ENCODE results near the gene ABCC11. TPM values are rescaled to one million over a fixed set of nuclear protein-coding genes. Genes with fewer than 3 reads are reported as not detected.
A peak's percentile ranks its signal among the peaks of the same experiment; 100 is the strongest.
"Not testable (repeated sequence)": the region's sequence is repeated elsewhere in the genome, so short reads cannot be mapped to it uniquely, and the experiment has no call there.

ABCC11 gene
- total RNA-seq, 4 donors from 2014 or later, result 0.09 to 0.57 (median 0.19) TPM; not detected in 1

GRCh38 chr16:48252013-48252412 is 4.7 kb upstream of the ABCC11 start:
- TF ChIP-seq POLR2A (IDR thresholded peaks at IDR 0.05) (no peak), CTCF (IDR thresholded peaks at IDR 0.05) (no peak)
- WGBS, 2 donors, result 75 to 81% methylated on average over 5 of the region's 5 CpGs
- no peaks in the 10 kb centered on the region for H3K27me3 ChIP-seq
- peaks cover 3 to 41% (median 6%) of the 10 kb centered on the region in 3 donors for H3K4me1 ChIP-seq
- no peak overlapping the region for H3K4me3 ChIP-seq
- H3K27ac ChIP-seq, result no peak overlapping the region
- DNase-seq, result no peak
- H3K9me3 ChIP-seq, result no peaks in the 10 kb centered on the region
- intact Hi-C loops (cut with DNase I), result no loop called here
- H3K36me3 ChIP-seq, result peaks cover 3 to 53% (median 12%) of the 10 kb centered on the region in 3 donors

- intact Hi-C loops (cut with DNase I), result no loop called here
Measured at GRCh38 chr16:48250520-48251278, 3.4 kb upstream of the ABCC11 start.

GRCh38 chr16:48246066-48246465 is 1.3 kb downstream of the ABCC11 start:
- intact Hi-C loops (cut with DNase I), result no loop called here
- H3K27me3 ChIP-seq, result no peaks in the 10 kb centered on the region
- 16 to 32% methylated on average over 2 of the region's 2 CpGs for WGBS, 2 donors
- peak overlapping the region in 2 of 4 donors; percentile 86 to 96 for H3K27ac ChIP-seq
- DNase-seq, result no peak
- peak overlapping the region in 3 of 4 donors; percentile 72 to 97 (median 89) for H3K4me3 ChIP-seq
- H3K4me1 ChIP-seq, result peaks cover 29 to 64% (median 29%) of the 10 kb centered on the region in 3 donors
- H3K36me3 ChIP-seq, result no peaks in the 10 kb centered on the region
- H3K9me3 ChIP-seq, result no peaks in the 10 kb centered on the region
- TF ChIP-seq POLR2A (IDR thresholded peaks at IDR 0.05) (no peak), CTCF (IDR thresholded peaks at IDR 0.05) (no peak)

More at GRCh38 chr16:48250520-48251278, 3.4 kb upstream of the ABCC11 start:
- DNase-seq, result no peak
- 59 to 71% methylated on average over 5 of the region's 5 CpGs for WGBS, 2 donors
- Histone ChIP-seq H3K4me3 (no peak overlapping the region), H3K27me3 (no peaks in the 10 kb centered on the region), H3K36me3 (peaks cover 3 to 40% (median 8%) of the 10 kb centered on the region in 3 donors), H3K27ac (no peak overlapping the region), H3K4me1 (peaks cover 16 to 54% (median 19%) of the 10 kb centered on the region in 3 donors), H3K9me3 (no peaks in the 10 kb centered on the region)
- TF ChIP-seq POLR2A (IDR thresholded peaks at IDR 0.05) (no peak), CTCF (IDR thresholded peaks at IDR 0.05) (no peak)

GRCh38 chr16:48244863-48245195 is 2.5 kb downstream of the ABCC11 start:
- no peak for DNase-seq
- peak overlapping the region; percentile 86 to 96 (median 93) for H3K27ac ChIP-seq
- H3K27me3 ChIP-seq, result no peaks in the 10 kb centered on the region
- intact Hi-C loops (cut with DNase I), result no loop called here
- no peaks in the 10 kb centered on the region for H3K9me3 ChIP-seq
- WGBS, 2 donors, result 2 to 3% methylated on average over 8 of the region's 8 CpGs
- H3K36me3 ChIP-seq, result no peaks in the 10 kb centered on the region
- H3K4me3 ChIP-seq, result peak overlapping the region; percentile 72 to 97 (median 90)
- TF ChIP-seq CTCF (IDR thresholded peaks at IDR 0.05), result no peak
- no peak for TF ChIP-seq POLR2A (IDR thresholded peaks at IDR 0.05)
- H3K4me1 ChIP-seq, result peaks cover 29 to 51% (median 29%) of the 10 kb centered on the region in 3 donors

- WGBS, 2 donors, result 0 to 1% methylated on average over 21 to 39 of the region's 63 CpGs
- DNase-seq, result peak; percentile 57
Measured at GRCh38 chr16:48244080-48244862, 3.1 kb downstream of the ABCC11 start, which contains the start of gene LONP2. Gene LONP2, plus strand, starts transcription at chr16:48244300. Its CDS starts 89 bp downstream, at chr16:48244389.

GRCh38 chr16:48240147-48240546 is 7.2 kb downstream of the ABCC11 start:
- H3K9me3 ChIP-seq; H3K27me3 ChIP-seq; H3K27ac ChIP-seq; H3K4me3 ChIP-seq; intact Hi-C loops (cut with DNase I); DNase-seq; H3K36me3 ChIP-seq: not testable (repeated sequence)
- WGBS, 2 donors, result 86 to 96% methylated on average over 3 of the region's 3 CpGs
- peaks cover 4 to 11% (median 8%) of the 10 kb centered on the region in 3 donors for H3K4me1 ChIP-seq

More at GRCh38 chr16:48244080-48244862, 3.1 kb downstream of the ABCC11 start, which contains the start of gene LONP2:
- intact Hi-C loops (cut with DNase I), result no loop called here
- H3K9me3 ChIP-seq, result no peaks in the 10 kb centered on the region
- H3K36me3 ChIP-seq, result no peaks in the 10 kb centered on the region
- H3K27me3 ChIP-seq, result no peaks in the 10 kb centered on the region
- peak within 1 kb of the TSS; percentile 72 to 97 (median 90) for H3K4me3 ChIP-seq
- peaks cover 29 to 47% (median 29%) of the 10 kb centered on the region in 3 donors for H3K4me1 ChIP-seq
- H3K27ac ChIP-seq, result peak within 1 kb of the TSS; percentile 86 to 96 (median 93)
- TF ChIP-seq POLR2A (IDR thresholded peaks at IDR 0.05) (peak in 2 of 4 donors; percentile 22 to 62), CTCF (IDR thresholded peaks at IDR 0.05) (peak in 1 of 6 experiments; percentile 14)
